ENCODE measurements around the gene DIAPH1.

GRCh38 chr5:141573489-141574121 lies 45.2 kb downstream of the DIAPH1 start:
- TF ChIP-seq POLR2A (IDR thresholded peaks at IDR 0.05; ENCODE audit: low read length) (no peak), GATA1 (IDR thresholded peaks at IDR 0.05; ENCODE audit: low read depth, low read length) (no peak)

All from erythroblast (primary cell).